AG09309 (cell line): ENCODE results near the gene LTBP4.
"Not testable (repeated sequence)": the region's sequence is repeated elsewhere in the genome, so short reads cannot be mapped to it uniquely, and the experiment has no call there.

Experiments
- DNase-seq: peaks from one replicate; pipeline ENCODE4 v3.0.0-alpha.2; 2010; ENCODE audit warnings: low read depth
- H3K4me3 ChIP-seq: 2 replicates; pipeline ENCODE4 v1.5.1; 2011; ENCODE audit warnings: mild to moderate bottlenecking, low read depth, low read length, moderate library complexity; ENCODE audit not compliant: control insufficient read depth
- TF ChIP-seq, protein P1 (sequence below): IDR thresholded peaks from 2 replicates; pipeline ENCODE4 v1.5.1; 2011; ENCODE audit warnings: mild to moderate bottlenecking, low read depth, low read length, inconsistent platforms; ENCODE audit not compliant: insufficient read depth, control insufficient read depth; ENCODE audit errors: missing control alignments

The LTBP4 gene

DNA sequence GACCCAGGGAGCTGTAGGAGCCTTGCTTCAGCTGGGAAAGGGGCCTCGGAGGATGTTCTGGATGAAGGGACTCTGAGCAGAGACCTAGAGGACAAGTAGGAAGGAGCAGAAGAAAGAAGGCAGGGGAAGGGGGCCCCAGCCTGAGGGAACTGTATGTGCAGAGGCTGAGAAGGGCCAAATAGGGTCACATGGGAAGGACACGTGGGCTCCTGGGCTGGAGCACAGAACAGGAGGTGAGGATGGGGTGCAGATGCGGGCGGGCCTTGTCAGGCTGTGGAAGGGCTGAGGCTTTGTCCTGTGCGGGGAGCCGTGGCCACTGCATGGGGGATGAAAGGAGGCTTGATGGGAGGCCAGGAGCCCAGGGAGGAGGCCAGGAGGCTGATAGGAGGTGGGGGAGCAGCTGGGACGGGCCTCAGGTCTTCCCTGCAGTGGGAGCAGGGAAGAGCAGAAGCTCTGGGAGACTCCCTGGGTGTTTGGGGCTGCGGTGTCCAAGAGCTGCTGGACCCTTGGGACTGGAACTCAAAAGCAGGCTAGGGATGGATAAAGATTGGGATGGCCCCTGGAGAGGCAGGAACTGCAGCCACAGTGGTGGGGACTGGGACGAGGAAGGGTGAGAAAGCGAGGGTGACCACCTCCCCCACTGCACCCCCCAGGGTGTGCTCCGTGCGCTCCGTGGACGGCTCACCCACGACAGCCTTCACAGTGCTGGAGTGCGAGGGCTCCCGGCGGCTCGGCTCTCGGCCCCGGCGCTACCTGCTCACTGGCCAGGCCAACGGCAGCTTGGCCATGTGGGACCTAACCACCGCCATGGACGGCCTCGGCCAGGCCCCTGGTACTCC lies 11.4 kb upstream of the LTBP4 start:
- H3K4me3 ChIP-seq, result no peak overlapping the region
- no peak for DNase-seq
- TF ChIP-seq, protein P1, sequence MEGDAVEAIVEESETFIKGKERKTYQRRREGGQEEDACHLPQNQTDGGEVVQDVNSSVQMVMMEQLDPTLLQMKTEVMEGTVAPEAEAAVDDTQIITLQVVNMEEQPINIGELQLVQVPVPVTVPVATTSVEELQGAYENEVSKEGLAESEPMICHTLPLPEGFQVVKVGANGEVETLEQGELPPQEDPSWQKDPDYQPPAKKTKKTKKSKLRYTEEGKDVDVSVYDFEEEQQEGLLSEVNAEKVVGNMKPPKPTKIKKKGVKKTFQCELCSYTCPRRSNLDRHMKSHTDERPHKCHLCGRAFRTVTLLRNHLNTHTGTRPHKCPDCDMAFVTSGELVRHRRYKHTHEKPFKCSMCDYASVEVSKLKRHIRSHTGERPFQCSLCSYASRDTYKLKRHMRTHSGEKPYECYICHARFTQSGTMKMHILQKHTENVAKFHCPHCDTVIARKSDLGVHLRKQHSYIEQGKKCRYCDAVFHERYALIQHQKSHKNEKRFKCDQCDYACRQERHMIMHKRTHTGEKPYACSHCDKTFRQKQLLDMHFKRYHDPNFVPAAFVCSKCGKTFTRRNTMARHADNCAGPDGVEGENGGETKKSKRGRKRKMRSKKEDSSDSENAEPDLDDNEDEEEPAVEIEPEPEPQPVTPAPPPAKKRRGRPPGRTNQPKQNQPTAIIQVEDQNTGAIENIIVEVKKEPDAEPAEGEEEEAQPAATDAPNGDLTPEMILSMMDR, result no peak

DNA sequence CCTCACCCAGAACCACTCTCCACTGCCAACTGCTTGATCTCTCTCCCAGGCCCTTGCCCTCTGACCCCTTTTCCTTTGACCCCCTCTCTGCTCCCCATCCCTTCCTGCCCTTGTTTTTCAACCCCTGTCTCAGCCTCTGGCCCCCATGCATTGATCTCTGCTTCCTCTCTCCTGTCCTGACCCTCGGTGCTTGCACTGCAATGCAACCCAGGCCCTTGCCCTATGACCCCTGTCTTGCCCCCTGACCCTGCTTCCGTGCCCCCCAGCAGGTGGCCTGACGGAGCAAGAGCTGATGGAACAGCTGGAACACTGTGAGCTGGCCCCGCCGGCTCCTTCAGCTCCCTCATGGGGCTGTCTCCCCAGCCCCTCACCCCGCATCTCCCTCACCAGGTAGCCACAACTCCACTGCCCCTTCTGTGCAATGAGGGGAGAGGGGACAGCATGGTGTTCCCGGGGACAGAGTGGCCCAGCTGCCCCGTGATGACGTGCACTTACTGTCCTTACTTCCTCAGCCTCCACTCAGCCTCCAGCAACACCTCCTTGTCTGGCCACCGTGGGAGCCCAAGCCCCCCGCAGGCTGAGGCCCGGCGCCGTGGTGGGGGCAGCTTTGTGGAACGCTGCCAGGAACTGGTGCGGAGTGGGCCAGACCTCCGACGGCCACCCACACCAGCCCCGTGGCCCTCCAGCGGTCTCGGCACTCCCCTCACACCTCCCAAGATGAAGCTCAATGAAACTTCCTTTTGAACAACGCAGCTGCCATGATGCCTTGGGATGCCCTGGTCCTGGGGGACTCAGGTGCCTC lies 10.5 kb upstream of the LTBP4 start:
- DNase-seq, result no peak
- no peak overlapping the region for H3K4me3 ChIP-seq
- TF ChIP-seq, protein P1, result no peak

DNA sequence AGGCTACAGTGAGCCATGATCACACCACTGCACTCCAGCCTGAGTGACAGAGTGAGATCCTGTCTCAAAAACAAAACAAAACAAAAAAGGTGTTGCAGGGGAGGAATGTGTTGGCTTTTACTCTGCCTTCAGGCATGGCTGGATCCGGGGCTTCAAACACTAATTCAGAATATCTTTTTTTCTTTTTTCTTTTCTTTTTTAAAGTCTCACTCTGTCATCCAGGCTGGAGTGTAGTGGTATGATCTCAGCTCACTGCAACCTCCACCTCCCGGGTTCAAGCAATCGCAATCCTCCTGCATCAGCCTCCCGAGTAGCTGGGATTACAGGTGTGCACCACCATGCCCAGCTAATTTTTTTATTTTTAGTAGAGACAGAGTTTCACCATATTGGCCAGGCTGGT lies 9.4 kb upstream of the LTBP4 start:
- DNase-seq, H3K4me3 ChIP-seq: not testable (repeated sequence)

DNA sequence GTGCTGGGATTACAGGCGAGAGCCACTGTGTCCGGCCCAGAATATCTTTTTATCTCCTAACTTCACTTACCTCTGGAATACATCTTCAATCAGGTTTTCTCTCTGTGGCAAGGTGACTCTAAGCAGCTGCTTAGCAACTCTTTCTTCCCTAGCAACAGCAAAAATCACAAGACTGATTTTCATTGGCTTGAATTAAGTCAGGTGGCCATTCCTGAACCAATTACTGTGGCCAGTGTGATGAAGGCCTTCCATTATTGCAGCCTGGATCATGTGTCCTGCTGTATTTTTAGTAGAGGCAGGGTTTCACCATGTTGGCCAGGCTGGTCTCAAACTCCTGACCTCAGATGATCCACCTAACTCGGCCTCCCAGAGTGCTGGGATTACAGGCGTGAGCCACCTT lies 9.0 kb upstream of the LTBP4 start:
- DNase-seq, result no peak
- H3K4me3 ChIP-seq, result no peak overlapping the region
- TF ChIP-seq, protein P1, result no peak

DNA sequence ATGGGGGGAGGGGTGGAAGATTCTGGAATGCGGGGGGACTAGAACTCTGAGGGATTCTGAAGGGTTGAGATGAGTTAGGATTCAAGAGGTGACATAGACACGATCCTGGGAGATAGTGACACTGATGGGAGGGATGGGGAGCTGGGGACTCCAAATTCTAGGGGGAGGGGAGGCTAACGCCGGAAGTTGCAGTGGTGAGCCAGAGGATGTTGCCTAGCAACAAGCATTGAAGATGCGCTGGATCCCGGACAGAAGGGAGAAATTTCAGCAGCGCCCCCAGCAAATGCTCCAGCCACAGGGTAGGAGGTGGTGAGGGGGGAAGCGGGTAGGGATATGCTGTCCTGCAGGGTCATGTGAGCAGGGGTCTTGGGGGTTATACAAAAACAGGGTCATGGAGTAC lies 6.9 kb upstream of the LTBP4 start:
- TF ChIP-seq, protein P1, result no peak
- no peak for DNase-seq
- no peak overlapping the region for H3K4me3 ChIP-seq

DNA sequence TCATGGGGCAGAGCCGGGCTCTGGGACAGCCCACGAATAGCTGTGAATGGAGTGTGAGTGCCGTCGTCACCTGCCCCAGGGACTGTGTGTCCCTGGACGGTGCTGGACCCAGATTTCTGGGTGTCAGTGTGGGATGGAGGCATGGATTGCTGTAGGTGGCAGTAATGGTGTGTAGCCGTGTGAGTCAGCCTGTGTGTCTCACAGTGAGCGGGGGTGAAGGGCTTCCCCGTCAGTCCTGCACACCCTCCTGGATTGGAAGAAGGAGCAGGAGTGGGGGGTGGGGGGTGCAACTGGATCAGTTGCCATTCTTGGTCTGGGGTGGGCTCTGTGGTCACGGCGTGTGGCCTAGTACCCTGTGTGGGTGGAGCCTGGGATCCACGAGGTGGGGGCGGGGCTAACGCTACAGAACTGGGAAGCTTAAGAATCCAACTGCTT lies 6.5 kb upstream of the LTBP4 start:
- no peak for DNase-seq
- peak overlapping the region; percentile 27 for H3K4me3 ChIP-seq
- TF ChIP-seq, protein P1, result peak; percentile 15

DNA sequence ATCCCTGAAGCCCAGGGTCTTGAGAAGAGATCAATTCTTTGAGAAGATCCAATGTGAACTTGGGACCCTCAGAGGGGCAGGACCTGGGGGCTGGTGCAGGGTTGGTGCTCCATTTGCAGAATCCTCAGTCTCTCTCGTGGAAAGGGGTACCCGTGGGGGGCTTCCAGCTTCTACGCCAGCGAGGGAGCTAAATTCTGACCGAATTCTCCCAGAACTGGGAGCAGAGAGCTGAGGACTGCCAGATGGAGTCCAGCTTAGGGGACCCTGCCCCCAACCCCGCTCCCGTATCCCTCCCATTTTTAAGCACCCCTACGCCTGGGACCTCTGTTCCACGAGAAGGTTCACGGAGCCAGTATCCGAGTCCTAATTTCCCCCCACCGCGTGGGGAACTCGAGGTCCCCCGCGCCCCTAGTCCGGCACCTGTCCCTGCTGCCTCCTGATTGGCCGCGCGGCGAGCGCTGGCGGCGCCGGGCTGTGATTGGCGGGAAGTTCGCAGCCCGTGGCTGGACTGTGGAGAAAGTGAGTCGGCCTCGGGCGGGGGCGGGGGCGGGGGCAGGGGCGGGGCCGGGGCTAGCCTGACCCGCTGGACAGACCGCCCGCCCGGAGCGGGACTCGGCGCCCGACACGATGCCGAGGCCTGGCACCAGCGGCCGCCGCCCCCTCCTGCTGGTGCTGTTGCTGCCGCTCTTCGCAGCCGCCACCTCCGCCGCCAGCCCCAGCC lies 4.4 kb upstream of the LTBP4 start:
- TF ChIP-seq, protein P1, result no peak
- no peak for DNase-seq
- H3K4me3 ChIP-seq, result peak overlapping the region; percentile 21
